Measurements from ENCODE around the gene GLT6D1. TPM values are rescaled to one million over a fixed set of nuclear protein-coding genes. Genes with fewer than 3 reads are reported as not detected.
"Not testable (repeated sequence)": the region's sequence is repeated elsewhere in the genome, so short reads cannot be mapped to it uniquely, and the experiment has no call there.

The GLT6D1 gene
- total RNA-seq, 1 donor from 2014 or later: not detected

GRCh38 chr9:135644631-135645218 is 5.4 kb upstream of the GLT6D1 start:
- peaks cover 4% of the 10 kb centered on the region for H3K27me3 Mint-ChIP-seq (ENCODE audit: unreplicated experiment)
- DNase-seq: no peak
- H3K9me3 Mint-ChIP-seq (ENCODE audit: unreplicated experiment): peaks cover 24% of the 10 kb centered on the region
- no peak overlapping the region for H3K4me3 Mint-ChIP-seq (ENCODE audit: unreplicated experiment)
- no peak for TF ChIP-seq CTCF (IDR thresholded peaks at IDR 0.05; ENCODE audit: partially characterized antibody, unreplicated experiment)
- peaks cover 32% of the 10 kb centered on the region for H3K36me3 Mint-ChIP-seq (ENCODE audit: unreplicated experiment)
- H3K27ac Mint-ChIP-seq (ENCODE audit: unreplicated experiment): no peak overlapping the region
- H3K4me1 Mint-ChIP-seq (ENCODE audit: low read depth, unreplicated experiment): no peaks in the 10 kb centered on the region

- no peak overlapping the region for H3K4me3 Mint-ChIP-seq (ENCODE audit: unreplicated experiment)
- H3K27ac Mint-ChIP-seq (ENCODE audit: unreplicated experiment): no peak overlapping the region
- H3K27me3 Mint-ChIP-seq (ENCODE audit: unreplicated experiment): peaks cover 4% of the 10 kb centered on the region
- H3K4me1 Mint-ChIP-seq (ENCODE audit: low read depth, unreplicated experiment): no peaks in the 10 kb centered on the region
- DNase-seq: no peak
- peaks cover 13% of the 10 kb centered on the region for H3K9me3 Mint-ChIP-seq (ENCODE audit: unreplicated experiment)
- peaks cover 22% of the 10 kb centered on the region for H3K36me3 Mint-ChIP-seq (ENCODE audit: unreplicated experiment)
- no peak for TF ChIP-seq CTCF (IDR thresholded peaks at IDR 0.05; ENCODE audit: partially characterized antibody, unreplicated experiment)
Observed at GRCh38 chr9:135641745-135642144, 2.4 kb upstream of the GLT6D1 start.

- peaks cover 12% of the 10 kb centered on the region for H3K9me3 Mint-ChIP-seq (ENCODE audit: unreplicated experiment)
- no peak overlapping the region for H3K4me3 Mint-ChIP-seq (ENCODE audit: unreplicated experiment)
- H3K27ac Mint-ChIP-seq (ENCODE audit: unreplicated experiment): no peak overlapping the region
- DNase-seq: no peak
- no peaks in the 10 kb centered on the region for H3K4me1 Mint-ChIP-seq (ENCODE audit: low read depth, unreplicated experiment)
- no peak for TF ChIP-seq CTCF (IDR thresholded peaks at IDR 0.05; ENCODE audit: partially characterized antibody, unreplicated experiment)
- H3K27me3 Mint-ChIP-seq (ENCODE audit: unreplicated experiment): peaks cover 4% of the 10 kb centered on the region
- peaks cover 22% of the 10 kb centered on the region for H3K36me3 Mint-ChIP-seq (ENCODE audit: unreplicated experiment)
Observed at GRCh38 chr9:135641047-135641446, 1.7 kb upstream of the GLT6D1 start.

GRCh38 chr9:135636930-135637530 is 2.3 kb downstream of the GLT6D1 start:
- H3K4me3 Mint-ChIP-seq (ENCODE audit: unreplicated experiment); H3K4me1 Mint-ChIP-seq (ENCODE audit: low read depth, unreplicated experiment); H3K9me3 Mint-ChIP-seq (ENCODE audit: unreplicated experiment); H3K27me3 Mint-ChIP-seq (ENCODE audit: unreplicated experiment); DNase-seq; H3K27ac Mint-ChIP-seq (ENCODE audit: unreplicated experiment); H3K36me3 Mint-ChIP-seq (ENCODE audit: unreplicated experiment): not testable (repeated sequence)

GRCh38 chr9:135632841-135633240 is 6.5 kb downstream of the GLT6D1 start:
- no peak for TF ChIP-seq CTCF (IDR thresholded peaks at IDR 0.05; ENCODE audit: partially characterized antibody, unreplicated experiment)
- peaks cover 2% of the 10 kb centered on the region for H3K9me3 Mint-ChIP-seq (ENCODE audit: unreplicated experiment)
- H3K4me3 Mint-ChIP-seq (ENCODE audit: unreplicated experiment): no peak overlapping the region
- no peaks in the 10 kb centered on the region for H3K4me1 Mint-ChIP-seq (ENCODE audit: low read depth, unreplicated experiment)
- peaks cover 4% of the 10 kb centered on the region for H3K27me3 Mint-ChIP-seq (ENCODE audit: unreplicated experiment)
- H3K36me3 Mint-ChIP-seq (ENCODE audit: unreplicated experiment): peaks cover 2% of the 10 kb centered on the region
- DNase-seq: no peak
- H3K27ac Mint-ChIP-seq (ENCODE audit: unreplicated experiment): no peak overlapping the region

Data from glutamatergic neuron (in vitro differentiated cells).